Keratinocyte (primary cell): ENCODE measurements around the gene PLEKHA1.

Experiments
- CTCF ChIP-seq, 3 experiments: IDR thresholded peaks in 1 of 3; conservative IDR thresholded peaks in 1 of 3; optimal IDR thresholded peaks in 1 of 3; 2 replicates in 2 of 3; 3 replicates in 1 of 3; pipeline versions ENCODE3 to v1.5.1; 2011; ENCODE audit warnings: low read length in 3 of 3, mild to moderate bottlenecking in 3 of 3, moderate library complexity in 2 of 3, control low read depth in 1 of 3, inconsistent platforms in 1 of 3; ENCODE audit not compliant: insufficient read depth in 2 of 3; ENCODE audit errors: extremely low read depth in 1 of 3
- EZH2 ChIP-seq: IDR thresholded peaks from one replicate; pipeline ENCODE4 v1.6.1; 2012; ENCODE audit warnings: inconsistent platforms, mild to moderate bottlenecking, low read length, moderate library complexity

GRCh38 chr10:122363722-122364463 is 10.6 kb upstream of the PLEKHA1 start:
- TF ChIP-seq EZH2, result no peak
- TF ChIP-seq CTCF (optimal IDR thresholded peaks at IDR 0.05 in 1 of 3, IDR thresholded peaks at IDR 0.05 in 1 of 3, conservative IDR thresholded peaks at IDR 0.05 in 1 of 3; ENCODE audit: extremely low read depth in 1 of 3, insufficient read depth in 2 of 3, low read length in 3 of 3), result no peak
